Measurements from ENCODE around the gene ZNF500.

The ZNF500 gene

GRCh38 chr16:4811773-4812172 is 44.8 kb upstream of the ZNF500 start:
- 95% methylated on average over 9 of the region's 9 CpGs for WGBS

GRCh38 chr16:4811242-4811641 is 44.3 kb upstream of the ZNF500 start:
- H3K4me2 ChIP-seq (ENCODE audit: low read length, poor library complexity, severe bottlenecking): no peak overlapping the region

More at GRCh38 chr16:4811773-4812172, 44.8 kb upstream of the ZNF500 start:
- Histone ChIP-seq H3K36me3 (ENCODE audit: control insufficient read depth in 1 of 2, insufficient read depth in 2 of 2, low read depth in 1 of 2, low read length in 2 of 2) (peaks cover 64 to 83% of the 10 kb centered on the region in 2 experiments), H2AFZ (ENCODE audit: low read depth, low read length) (no peak overlapping the region), H2BK5ac (ENCODE audit: low read depth, low read length, poor library complexity, severe bottlenecking) (no peak overlapping the region), H4K8ac (ENCODE audit: low read length) (peak overlapping the region; percentile 23), H3K14ac (ENCODE audit: low read length in 2 of 2) (no peak overlapping the region), H4K91ac (ENCODE audit: low read length) (no peak overlapping the region), H3K27ac (ENCODE audit: low read length, poor library complexity, severe bottlenecking) (no peak overlapping the region), H3K9me3 (ENCODE audit: control insufficient read depth, low read length) (no peaks in the 10 kb centered on the region), H2BK120ac (ENCODE audit: low read depth, low read length) (no peak overlapping the region), H2BK15ac (ENCODE audit: low read depth, poor library complexity, severe bottlenecking) (no peak overlapping the region), H2AK5ac (ENCODE audit: low read length, severe bottlenecking) (no peak overlapping the region), H3K4me2 (ENCODE audit: low read length, poor library complexity, severe bottlenecking) (no peak overlapping the region), H3K27me3 (ENCODE audit: control insufficient read depth in 1 of 2, insufficient read depth in 1 of 2, low read length in 2 of 2) (no peaks in the 10 kb centered on the region), H3K9ac (ENCODE audit: low read length) (no peak overlapping the region), H3K23ac (ENCODE audit: low read length in 2 of 2) (no peak overlapping the region), H3K4ac (ENCODE audit: low read depth in 1 of 2, low read length in 2 of 2) (no peak overlapping the region), H3K18ac (ENCODE audit: low read depth in 1 of 2, low read length in 2 of 2) (no peak overlapping the region), H3K4me1 (ENCODE audit: control insufficient read depth, insufficient read depth, low read depth, low read length) (no peaks in the 10 kb centered on the region), H2BK12ac (ENCODE audit: low read length in 2 of 2) (no peak overlapping the region), H3K79me1 (replicated peaks; ENCODE audit: low read length, poor library complexity, severe bottlenecking) (peaks cover 16% of the 10 kb centered on the region), H3K4me3 (ENCODE audit: insufficient read depth in 1 of 2, low read depth in 1 of 2, low read length in 2 of 2) (no peak overlapping the region)
- no peak for DNase-seq

GRCh38 chr16:4806280-4806679 is 39.3 kb upstream of the ZNF500 start:
- 100% methylated on average over 6 of the region's 6 CpGs for WGBS
- no peaks in the 10 kb centered on the region for H3K9me3 ChIP-seq (ENCODE audit: control insufficient read depth, low read length)

More at GRCh38 chr16:4811242-4811641, 44.3 kb upstream of the ZNF500 start:
- H4K91ac ChIP-seq (ENCODE audit: low read length): no peak overlapping the region
- no peak overlapping the region for H2BK12ac ChIP-seq (ENCODE audit: low read length in 2 of 2)
- H3K23ac ChIP-seq (ENCODE audit: low read length in 2 of 2): no peak overlapping the region
- no peak overlapping the region for H3K4me3 ChIP-seq (ENCODE audit: insufficient read depth in 1 of 2, low read depth in 1 of 2, low read length in 2 of 2)
- H3K79me1 ChIP-seq (replicated peaks; ENCODE audit: low read length, poor library complexity, severe bottlenecking): peaks cover 16% of the 10 kb centered on the region
- H2BK5ac ChIP-seq (ENCODE audit: low read depth, low read length, poor library complexity, severe bottlenecking): no peak overlapping the region
- no peaks in the 10 kb centered on the region for H3K9me3 ChIP-seq (ENCODE audit: control insufficient read depth, low read length)
- no peak for DNase-seq
- H3K27ac ChIP-seq (ENCODE audit: low read length, poor library complexity, severe bottlenecking): no peak overlapping the region
- H3K4ac ChIP-seq (ENCODE audit: low read depth in 1 of 2, low read length in 2 of 2): no peak overlapping the region
- H2AFZ ChIP-seq (ENCODE audit: low read depth, low read length): no peak overlapping the region
- peaks cover 66 to 83% of the 10 kb centered on the region in 2 experiments for H3K36me3 ChIP-seq (ENCODE audit: control insufficient read depth in 1 of 2, insufficient read depth in 2 of 2, low read depth in 1 of 2, low read length in 2 of 2)
- no peaks in the 10 kb centered on the region for H3K4me1 ChIP-seq (ENCODE audit: control insufficient read depth, insufficient read depth, low read depth, low read length)
- H3K9ac ChIP-seq (ENCODE audit: low read length): no peak overlapping the region
- no peak overlapping the region for H4K8ac ChIP-seq (ENCODE audit: low read length)
- H2BK15ac ChIP-seq (ENCODE audit: low read depth, poor library complexity, severe bottlenecking): no peak overlapping the region
- 96% methylated on average over 3 of the region's 3 CpGs for WGBS
- H3K18ac ChIP-seq (ENCODE audit: low read depth in 1 of 2, low read length in 2 of 2): no peak overlapping the region
- no peak overlapping the region for H2AK5ac ChIP-seq (ENCODE audit: low read length, severe bottlenecking)
- no peaks in the 10 kb centered on the region for H3K27me3 ChIP-seq (ENCODE audit: control insufficient read depth in 1 of 2, insufficient read depth in 1 of 2, low read length in 2 of 2)
- H3K14ac ChIP-seq (ENCODE audit: low read length in 2 of 2): no peak overlapping the region
- H2BK120ac ChIP-seq (ENCODE audit: low read depth, low read length): no peak overlapping the region

GRCh38 chr16:4805231-4805630 is 38.3 kb upstream of the ZNF500 start:
- Histone ChIP-seq H3K4me3 (ENCODE audit: insufficient read depth in 1 of 2, low read depth in 1 of 2, low read length in 2 of 2) (no peak overlapping the region), H2BK12ac (ENCODE audit: low read length in 2 of 2) (no peak overlapping the region), H3K9ac (ENCODE audit: low read length) (no peak overlapping the region), H3K4me2 (ENCODE audit: low read length, poor library complexity, severe bottlenecking) (no peak overlapping the region), H3K4me1 (ENCODE audit: control insufficient read depth, insufficient read depth, low read depth, low read length) (peaks cover 10% of the 10 kb centered on the region), H3K27ac (ENCODE audit: low read length, poor library complexity, severe bottlenecking) (no peak overlapping the region), H4K8ac (ENCODE audit: low read length) (no peak overlapping the region), H4K91ac (ENCODE audit: low read length) (no peak overlapping the region), H2BK15ac (ENCODE audit: low read depth, poor library complexity, severe bottlenecking) (no peak overlapping the region), H2BK120ac (ENCODE audit: low read depth, low read length) (no peak overlapping the region), H3K9me3 (ENCODE audit: control insufficient read depth, low read length) (no peaks in the 10 kb centered on the region), H2AFZ (ENCODE audit: low read depth, low read length) (no peak overlapping the region), H3K14ac (ENCODE audit: low read length in 2 of 2) (no peak overlapping the region), H2BK5ac (ENCODE audit: low read depth, low read length, poor library complexity, severe bottlenecking) (no peak overlapping the region), H3K27me3 (ENCODE audit: control insufficient read depth in 1 of 2, insufficient read depth in 1 of 2, low read length in 2 of 2) (no peaks in the 10 kb centered on the region), H3K18ac (ENCODE audit: low read depth in 1 of 2, low read length in 2 of 2) (no peak overlapping the region), H3K79me1 (replicated peaks; ENCODE audit: low read length, poor library complexity, severe bottlenecking) (peaks cover 16% of the 10 kb centered on the region), H2AK5ac (ENCODE audit: low read length, severe bottlenecking) (no peak overlapping the region), H3K36me3 (ENCODE audit: control insufficient read depth in 1 of 2, insufficient read depth in 2 of 2, low read depth in 1 of 2, low read length in 2 of 2) (peaks cover 56 to 57% of the 10 kb centered on the region in 2 experiments), H3K4ac (ENCODE audit: low read depth in 1 of 2, low read length in 2 of 2) (no peak overlapping the region), H3K23ac (ENCODE audit: low read length in 2 of 2) (no peak overlapping the region)
- 95% methylated on average over 11 of the region's 11 CpGs for WGBS
- no peak for DNase-seq

More at GRCh38 chr16:4806280-4806679, 39.3 kb upstream of the ZNF500 start:
- no peak for DNase-seq
- H4K91ac ChIP-seq (ENCODE audit: low read length): no peak overlapping the region
- H2BK5ac ChIP-seq (ENCODE audit: low read depth, low read length, poor library complexity, severe bottlenecking): no peak overlapping the region
- no peak overlapping the region for H3K23ac ChIP-seq (ENCODE audit: low read length in 2 of 2)
- H4K8ac ChIP-seq (ENCODE audit: low read length): no peak overlapping the region
- H3K4me1 ChIP-seq (ENCODE audit: control insufficient read depth, insufficient read depth, low read depth, low read length): peaks cover 6% of the 10 kb centered on the region
- no peaks in the 10 kb centered on the region for H3K27me3 ChIP-seq (ENCODE audit: control insufficient read depth in 1 of 2, insufficient read depth in 1 of 2, low read length in 2 of 2)
- no peak overlapping the region for H3K4me2 ChIP-seq (ENCODE audit: low read length, poor library complexity, severe bottlenecking)
- no peak overlapping the region for H3K18ac ChIP-seq (ENCODE audit: low read depth in 1 of 2, low read length in 2 of 2)
- peaks cover 54 to 64% of the 10 kb centered on the region in 2 experiments for H3K36me3 ChIP-seq (ENCODE audit: control insufficient read depth in 1 of 2, insufficient read depth in 2 of 2, low read depth in 1 of 2, low read length in 2 of 2)
- no peak overlapping the region for H2AK5ac ChIP-seq (ENCODE audit: low read length, severe bottlenecking)
- no peak overlapping the region for H3K27ac ChIP-seq (ENCODE audit: low read length, poor library complexity, severe bottlenecking)
- H2BK15ac ChIP-seq (ENCODE audit: low read depth, poor library complexity, severe bottlenecking): no peak overlapping the region
- H3K79me1 ChIP-seq (replicated peaks; ENCODE audit: low read length, poor library complexity, severe bottlenecking): peaks cover 12% of the 10 kb centered on the region
- H3K4me3 ChIP-seq (ENCODE audit: insufficient read depth in 1 of 2, low read depth in 1 of 2, low read length in 2 of 2): no peak overlapping the region
- H3K14ac ChIP-seq (ENCODE audit: low read length in 2 of 2): no peak overlapping the region
- H2AFZ ChIP-seq (ENCODE audit: low read depth, low read length): no peak overlapping the region
- no peak overlapping the region for H3K9ac ChIP-seq (ENCODE audit: low read length)
- H2BK120ac ChIP-seq (ENCODE audit: low read depth, low read length): no peak overlapping the region
- no peak overlapping the region for H2BK12ac ChIP-seq (ENCODE audit: low read length in 2 of 2)
- H3K4ac ChIP-seq (ENCODE audit: low read depth in 1 of 2, low read length in 2 of 2): no peak overlapping the region
